Bronchial epithelial cell (primary cell): ENCODE measurements around the gene ULBP2. TPM values are rescaled to one million over a fixed set of nuclear protein-coding genes. Genes with fewer than 3 reads are reported as not detected.
"Not testable (repeated sequence)": the region's sequence is repeated elsewhere in the genome, so short reads cannot be mapped to it uniquely, and the experiment has no call there.

Experiments
- DNase-seq: peaks from one replicate; pipeline ENCODE4 v3.0.0-alpha.2; 2010; ENCODE audit warnings: low read depth
- FAIRE-seq: peaks from 2 replicates; lab custom pipeline; 2011; peaks lifted over from hg19 to GRCh38; lab: Jason Lieb, UNC
- H3K27me3 ChIP-seq: 2 replicates; pipeline ENCODE4 v1.5.1; 2011; ENCODE audit warnings: low read length; ENCODE audit not compliant: control insufficient read depth, insufficient read depth
- H3K36me3 ChIP-seq: 2 replicates; pipeline ENCODE4 v1.5.1; 2011; ENCODE audit warnings: low read length; ENCODE audit not compliant: control insufficient read depth, insufficient read depth
- H3K4me3 ChIP-seq: 2 replicates; pipeline ENCODE4 v1.5.1; 2011; ENCODE audit warnings: mild to moderate bottlenecking, low read depth, low read length, control low read depth
- total RNA-seq: library from RNA; depleted of rRNA; stranded (reverse); fragments of >200 nt; gene quantifications from 2 replicates; pipeline ENCODE4 v1.2.1, GENCODE V29; 2014
- TF ChIP-seq, protein P1 (sequence below): IDR thresholded peaks from 2 replicates; pipeline ENCODE4 v1.5.1; 2011; ENCODE audit warnings: mild to moderate bottlenecking, moderate library complexity, low read length, control low read depth, inconsistent platforms; ENCODE audit not compliant: insufficient read depth, severe bottlenecking

ULBP2 gene
- total RNA-seq, 1 donor from 2014 or later: 2.4 TPM

DNA sequence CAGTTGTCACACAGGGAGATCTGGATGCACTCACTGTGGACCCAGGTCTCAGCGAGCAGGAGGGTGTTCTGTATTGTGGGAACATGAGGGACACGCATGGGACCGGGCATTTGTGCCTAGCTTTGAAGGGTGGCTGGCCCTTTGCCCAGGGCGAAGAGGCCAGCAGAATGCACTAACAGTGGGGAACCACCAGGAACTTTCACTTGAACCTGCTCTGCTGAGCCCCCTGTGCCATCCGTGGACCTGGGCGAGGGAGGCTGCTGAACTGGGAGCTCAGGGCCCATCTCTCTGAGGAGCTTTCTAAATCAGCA lies 1.2 kb upstream of the ULBP2 start:
- no peaks in the 10 kb centered on the region for H3K27me3 ChIP-seq
- FAIRE-seq: no peak
- no peaks in the 10 kb centered on the region for H3K36me3 ChIP-seq
- H3K4me3 ChIP-seq: no peak overlapping the region
- DNase-seq: no peak
- TF ChIP-seq, protein P1, sequence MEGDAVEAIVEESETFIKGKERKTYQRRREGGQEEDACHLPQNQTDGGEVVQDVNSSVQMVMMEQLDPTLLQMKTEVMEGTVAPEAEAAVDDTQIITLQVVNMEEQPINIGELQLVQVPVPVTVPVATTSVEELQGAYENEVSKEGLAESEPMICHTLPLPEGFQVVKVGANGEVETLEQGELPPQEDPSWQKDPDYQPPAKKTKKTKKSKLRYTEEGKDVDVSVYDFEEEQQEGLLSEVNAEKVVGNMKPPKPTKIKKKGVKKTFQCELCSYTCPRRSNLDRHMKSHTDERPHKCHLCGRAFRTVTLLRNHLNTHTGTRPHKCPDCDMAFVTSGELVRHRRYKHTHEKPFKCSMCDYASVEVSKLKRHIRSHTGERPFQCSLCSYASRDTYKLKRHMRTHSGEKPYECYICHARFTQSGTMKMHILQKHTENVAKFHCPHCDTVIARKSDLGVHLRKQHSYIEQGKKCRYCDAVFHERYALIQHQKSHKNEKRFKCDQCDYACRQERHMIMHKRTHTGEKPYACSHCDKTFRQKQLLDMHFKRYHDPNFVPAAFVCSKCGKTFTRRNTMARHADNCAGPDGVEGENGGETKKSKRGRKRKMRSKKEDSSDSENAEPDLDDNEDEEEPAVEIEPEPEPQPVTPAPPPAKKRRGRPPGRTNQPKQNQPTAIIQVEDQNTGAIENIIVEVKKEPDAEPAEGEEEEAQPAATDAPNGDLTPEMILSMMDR: no peak

DNA sequence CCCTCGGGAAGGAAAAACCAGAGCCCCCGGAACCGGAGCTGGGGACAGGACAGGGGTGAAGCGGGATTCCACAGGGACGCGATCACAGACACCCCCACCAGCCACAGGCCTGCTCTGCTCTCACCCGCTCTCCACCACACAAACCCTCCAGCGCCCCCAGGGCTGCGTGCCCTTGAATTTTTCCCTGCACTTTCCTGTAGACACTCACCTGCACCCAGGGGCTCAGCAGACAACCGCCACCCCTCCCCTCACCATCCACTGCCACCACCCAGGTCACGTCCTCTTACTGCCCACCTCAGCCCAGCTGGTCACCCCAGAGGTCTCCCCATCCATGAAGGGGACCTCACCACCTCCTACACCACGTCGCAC lies 631 bp downstream of the ULBP2 start:
- peak overlapping the region; percentile 77 for H3K4me3 ChIP-seq
- no peaks in the 10 kb centered on the region for H3K27me3 ChIP-seq
- TF ChIP-seq, protein P1: no peak
- H3K36me3 ChIP-seq: no peaks in the 10 kb centered on the region
- FAIRE-seq: no peak
- no peak for DNase-seq

DNA sequence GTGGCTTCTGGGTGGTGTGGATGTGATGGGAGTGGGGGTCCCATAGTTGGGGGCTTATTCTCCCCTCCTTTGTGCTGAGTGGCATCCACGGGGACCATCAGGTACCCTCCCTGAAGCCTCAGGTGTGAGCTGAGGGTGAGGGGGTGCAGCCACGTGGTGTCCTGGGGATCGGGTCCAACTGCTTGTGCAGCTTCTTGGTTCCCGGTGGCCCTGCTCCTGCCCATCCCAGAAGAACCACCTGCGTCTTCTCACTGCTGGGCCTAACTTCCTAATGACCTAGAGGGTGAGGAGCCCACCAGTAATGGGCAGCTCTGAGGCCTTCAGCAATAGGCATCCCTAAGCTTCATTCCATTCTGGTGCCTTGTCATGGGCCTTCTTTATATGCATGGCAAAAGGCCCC lies 1.5 kb downstream of the ULBP2 start:
- H3K4me3 ChIP-seq, H3K27me3 ChIP-seq, H3K36me3 ChIP-seq, DNase-seq: not testable (repeated sequence)
- FAIRE-seq: peak; percentile 83

DNA sequence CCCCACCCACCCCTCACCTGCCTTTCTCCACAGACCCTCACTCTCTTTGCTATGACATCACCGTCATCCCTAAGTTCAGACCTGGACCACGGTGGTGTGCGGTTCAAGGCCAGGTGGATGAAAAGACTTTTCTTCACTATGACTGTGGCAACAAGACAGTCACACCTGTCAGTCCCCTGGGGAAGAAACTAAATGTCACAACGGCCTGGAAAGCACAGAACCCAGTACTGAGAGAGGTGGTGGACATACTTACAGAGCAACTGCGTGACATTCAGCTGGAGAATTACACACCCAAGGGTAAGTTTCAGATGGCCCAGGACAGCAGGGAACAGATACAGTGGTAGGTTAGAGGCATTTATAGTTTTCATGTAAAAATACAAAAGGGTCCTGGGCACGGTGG lies 3.5 kb downstream of the ULBP2 start:
- FAIRE-seq, DNase-seq, H3K27me3 ChIP-seq, H3K4me3 ChIP-seq, H3K36me3 ChIP-seq: not testable (repeated sequence)

DNA sequence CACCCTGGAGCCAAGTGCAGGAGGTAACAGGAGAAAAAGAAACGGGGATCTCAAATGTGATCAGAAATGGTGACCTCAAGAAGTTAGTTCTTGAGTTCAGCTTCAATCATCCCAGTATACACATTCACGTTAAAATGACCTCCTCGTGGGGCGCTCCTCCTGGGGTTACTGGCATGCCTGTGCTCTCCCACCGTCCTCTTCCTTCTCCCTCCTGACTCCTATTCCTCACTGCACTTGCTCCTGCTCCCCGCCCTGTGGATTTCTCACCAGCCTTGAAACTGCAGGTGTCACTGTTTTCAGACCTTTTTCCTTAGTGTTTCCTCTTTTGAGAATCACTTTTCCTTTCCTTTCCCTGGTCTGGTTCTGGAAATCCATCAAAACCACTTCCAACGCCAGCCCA lies 4.8 kb downstream of the ULBP2 start:
- not testable (repeated sequence) for H3K27me3 ChIP-seq, H3K4me3 ChIP-seq, FAIRE-seq, DNase-seq, H3K36me3 ChIP-seq

DNA sequence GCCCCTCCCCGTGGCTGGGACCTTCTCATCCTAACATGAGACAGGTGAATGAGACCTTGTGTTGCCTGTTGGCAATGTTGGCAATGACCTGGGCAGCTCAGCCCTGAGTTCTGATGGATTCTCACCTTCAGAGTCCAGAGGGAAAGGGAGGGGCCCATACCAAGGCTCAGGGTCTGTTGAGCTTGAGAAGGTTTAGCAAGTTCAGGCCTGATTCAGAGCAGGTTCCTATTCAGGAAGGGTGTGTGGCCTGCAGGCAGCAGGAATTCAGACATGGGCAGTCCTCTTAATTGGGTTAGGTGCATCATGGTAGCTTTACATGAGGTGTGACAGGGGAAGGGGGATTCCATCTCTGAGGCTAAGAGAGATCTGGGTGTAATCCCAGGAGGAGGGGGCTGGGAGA lies 5.7 kb downstream of the ULBP2 start:
- not testable (repeated sequence) for H3K27me3 ChIP-seq, FAIRE-seq

DNA sequence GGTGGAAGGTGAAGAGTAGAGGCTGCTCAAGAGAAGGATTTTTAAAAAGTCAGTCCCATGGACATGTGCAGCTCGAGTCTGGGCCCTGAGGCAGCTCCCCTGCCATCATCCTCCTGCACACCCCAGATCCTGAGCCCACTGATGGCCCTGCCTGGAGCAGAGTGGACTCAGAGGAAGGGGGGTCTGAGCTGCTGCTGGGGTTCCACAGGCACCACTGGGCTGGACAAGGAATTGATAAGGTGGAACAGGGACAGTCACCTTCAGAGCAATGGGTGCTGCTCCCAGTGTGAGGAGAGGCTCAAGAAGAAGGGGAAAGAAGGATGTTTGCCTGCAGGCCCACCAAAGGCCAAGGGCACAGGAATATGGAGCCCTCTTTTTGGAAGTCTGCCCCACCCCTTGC lies 6.2 kb downstream of the ULBP2 start:
- peaks cover 2% of the 10 kb centered on the region for H3K36me3 ChIP-seq
- no peak overlapping the region for H3K4me3 ChIP-seq
- FAIRE-seq (no peak), DNase-seq (no peak)
- TF ChIP-seq, protein P1: no peak
- H3K27me3 ChIP-seq: peaks cover 5% of the 10 kb centered on the region

More for the DNA sequence above, 5.7 kb downstream of the ULBP2 start:
- H3K36me3 ChIP-seq, H3K4me3 ChIP-seq, DNase-seq: not testable (repeated sequence)

DNA sequence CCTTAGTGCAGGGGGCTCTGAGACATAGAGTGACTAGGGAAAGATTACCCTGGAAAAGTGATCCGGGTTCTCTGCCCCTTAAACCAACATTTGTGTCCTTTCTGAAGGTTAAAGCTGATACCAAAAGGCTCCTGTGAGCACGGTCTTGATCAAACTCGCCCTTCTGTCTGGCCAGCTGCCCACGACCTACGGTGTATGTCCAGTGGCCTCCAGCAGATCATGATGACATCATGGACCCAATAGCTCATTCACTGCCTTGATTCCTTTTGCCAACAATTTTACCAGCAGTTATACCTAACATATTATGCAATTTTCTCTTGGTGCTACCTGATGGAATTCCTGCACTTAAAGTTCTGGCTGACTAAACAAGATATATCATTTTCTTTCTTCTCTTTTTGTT lies 6.8 kb downstream of the ULBP2 start:
- no peak for DNase-seq
- peaks cover 5% of the 10 kb centered on the region for H3K27me3 ChIP-seq

More for the DNA sequence above, 6.8 kb downstream of the ULBP2 start:
- TF ChIP-seq, protein P1: no peak
- peaks cover 2% of the 10 kb centered on the region for H3K36me3 ChIP-seq
- FAIRE-seq: no peak
- H3K4me3 ChIP-seq: no peak overlapping the region
